PC-3 (cell line): ENCODE data around the gene ADGRL3. TPM values are rescaled to one million over a fixed set of nuclear protein-coding genes. Genes with fewer than 3 reads are reported as not detected.

ENCODE experiments used
- ATAC-seq: fragments of 200-7000 bp; cut with Tn5 transposase; 2 replicates; pipeline ENCODE4 v1.9.1; 2020; ENCODE audit warnings: mild to moderate bottlenecking, moderate library complexity
- BruUV-seq: library from RNA; stranded (reverse); fragments of 400-500 nt; replicated peaks from 2 replicates; lab custom pipeline; 2021; lab: Mats Ljungman, UMichigan
- CTCF ChIA-PET: fragments of 300-600 bp; sonication (Branson Sonifier 250); formaldehyde crosslinking; loops from one replicate; lab custom pipeline; 2022; ENCODE audit warnings: antibody characterized with exemption; lab: Charles Lee
- POLR2A ChIA-PET: fragments of 300-600 bp; sonication (Branson Sonifier 250); formaldehyde crosslinking; loops from one replicate; lab custom pipeline; 2022; ENCODE audit warnings: antibody characterized with exemption; ENCODE audit not compliant: unreplicated experiment; lab: Charles Lee
- DNase-seq: peaks from one replicate; pipeline ENCODE4 v3.0.0-alpha.2; 2015
- H2AFZ ChIP-seq: fragments of 300-600 bp; sonication (generic); 2 replicates; pipeline ENCODE4 v1.6.0; 2016; ENCODE audit warnings: antibody characterized with exemption, low read length
- H3F3A ChIP-seq: fragments of 300-600 bp; sonication (generic); one replicate; pipeline ENCODE4 v1.6.0; 2017; ENCODE audit warnings: antibody characterized with exemption, low read length, control low read depth, mild to moderate bottlenecking; ENCODE audit not compliant: unreplicated experiment
- H3K27ac ChIP-seq: fragments of 300-600 bp; sonication (generic); 2 replicates; pipeline ENCODE4 v1.5.1; 2016; ENCODE audit warnings: mild to moderate bottlenecking, low read length
- H3K27me3 ChIP-seq: fragments of 300-600 bp; sonication (generic); 2 replicates; pipeline ENCODE4 v1.6.1; 2016; ENCODE audit warnings: low read length, mixed read lengths
- H3K36me3 ChIP-seq: fragments of 300-600 bp; sonication (generic); 2 replicates; pipeline ENCODE4 v1.6.1; 2016; ENCODE audit warnings: low read depth, mixed run types, low read length, mixed read lengths
- H3K4me1 ChIP-seq: fragments of 300-600 bp; sonication (generic); 2 replicates; pipeline ENCODE4 v1.5.1; 2016; ENCODE audit warnings: low read length; ENCODE audit not compliant: insufficient read depth
- H3K4me2 ChIP-seq: fragments of 300-600 bp; sonication (generic); 2 replicates; pipeline ENCODE4 v1.6.0; 2016; ENCODE audit warnings: low read length
- H3K4me3 ChIP-seq: fragments of 300-600 bp; sonication (generic); 2 replicates; pipeline ENCODE4 v1.5.1; 2016; ENCODE audit warnings: mild to moderate bottlenecking, low read length, mixed read lengths
- H3K79me2 ChIP-seq: fragments of 300-600 bp; sonication (generic); 2 replicates; pipeline ENCODE4 v1.6.1; 2017; ENCODE audit warnings: low read length, mixed read lengths
- H3K9ac ChIP-seq: fragments of 300-600 bp; sonication (generic); 2 replicates; pipeline ENCODE4 v1.6.0; 2016; ENCODE audit warnings: mild to moderate bottlenecking, low read length
- H3K9me2 ChIP-seq: fragments of 300-600 bp; sonication (generic); replicated peaks from 2 replicates; pipeline ENCODE4 v1.6.1; 2016; ENCODE audit warnings: mixed run types, low read length, mixed read lengths
- H3K9me3 ChIP-seq: fragments of 300-600 bp; sonication (generic); 2 replicates; pipeline ENCODE4 v1.6.1; 2016; ENCODE audit warnings: low read length, mixed read lengths
- H4K20me1 ChIP-seq: fragments of 300-600 bp; sonication (generic); 2 replicates; pipeline ENCODE4 v1.6.1; 2016; ENCODE audit warnings: low read length, mixed read lengths
- EZH2 ChIP-seq: fragments of 300-600 bp; sonication (generic); IDR thresholded peaks from one replicate; pipeline ENCODE4 v1.6.1; 2017; ENCODE audit warnings: antibody characterized with exemption, mild to moderate bottlenecking, low read length; ENCODE audit not compliant: unreplicated experiment
- EZH2phosphoT487 ChIP-seq: fragments of 300-600 bp; sonication (generic); IDR thresholded peaks from 2 replicates; pipeline ENCODE4 v1.6.1; 2018; ENCODE audit warnings: mild to moderate bottlenecking, antibody characterized with exemption, low read length, borderline replicate concordance
- intact Hi-C: fragments of 100-400 bp; cut with micrococcal nuclease; formaldehyde crosslinking; loops from 2 replicates; pipeline ENCODE4 v1.9.0; 2023
- total RNA-seq: library from RNA; depleted of rRNA; stranded (reverse); fragments of >200 nt; gene quantifications from 2 replicates; pipeline ENCODE4 v1.2.3, GENCODE V29; 2014
- TF ChIP-seq, protein P1 (sequence below): fragments of 300-600 bp; sonication (generic); conservative IDR thresholded peaks from 2 replicates; pipeline ENCODE4 v1.5.1; 2017; ENCODE audit warnings: antibody characterized with exemption, low read depth, mild to moderate bottlenecking, low read length

The ADGRL3 gene
- total RNA-seq, 1 experiment from 2014 or later: 0.66 TPM

DNA sequence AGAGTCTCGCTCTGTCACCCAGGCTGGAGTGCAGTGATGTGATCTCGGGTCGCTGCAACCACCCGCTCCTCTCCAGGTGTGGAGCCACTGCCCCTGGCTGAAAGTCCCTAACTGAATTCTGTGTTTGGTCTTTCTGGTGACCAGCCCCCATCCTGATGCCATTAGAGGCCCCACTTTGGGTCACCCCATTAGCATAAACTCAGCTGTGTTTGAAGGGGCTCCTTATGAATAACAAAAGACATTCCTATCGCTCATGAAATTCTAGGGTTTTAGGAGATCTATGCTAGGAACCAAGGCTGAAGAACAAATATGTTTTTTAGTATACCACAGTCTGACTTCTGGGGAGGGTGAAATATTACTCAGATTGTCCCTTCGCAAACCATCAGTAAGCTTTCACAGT, 652.9 kb downstream of the ADGRL3 start:
- no peak for TF ChIP-seq EZH2
- TF ChIP-seq, protein P1, sequence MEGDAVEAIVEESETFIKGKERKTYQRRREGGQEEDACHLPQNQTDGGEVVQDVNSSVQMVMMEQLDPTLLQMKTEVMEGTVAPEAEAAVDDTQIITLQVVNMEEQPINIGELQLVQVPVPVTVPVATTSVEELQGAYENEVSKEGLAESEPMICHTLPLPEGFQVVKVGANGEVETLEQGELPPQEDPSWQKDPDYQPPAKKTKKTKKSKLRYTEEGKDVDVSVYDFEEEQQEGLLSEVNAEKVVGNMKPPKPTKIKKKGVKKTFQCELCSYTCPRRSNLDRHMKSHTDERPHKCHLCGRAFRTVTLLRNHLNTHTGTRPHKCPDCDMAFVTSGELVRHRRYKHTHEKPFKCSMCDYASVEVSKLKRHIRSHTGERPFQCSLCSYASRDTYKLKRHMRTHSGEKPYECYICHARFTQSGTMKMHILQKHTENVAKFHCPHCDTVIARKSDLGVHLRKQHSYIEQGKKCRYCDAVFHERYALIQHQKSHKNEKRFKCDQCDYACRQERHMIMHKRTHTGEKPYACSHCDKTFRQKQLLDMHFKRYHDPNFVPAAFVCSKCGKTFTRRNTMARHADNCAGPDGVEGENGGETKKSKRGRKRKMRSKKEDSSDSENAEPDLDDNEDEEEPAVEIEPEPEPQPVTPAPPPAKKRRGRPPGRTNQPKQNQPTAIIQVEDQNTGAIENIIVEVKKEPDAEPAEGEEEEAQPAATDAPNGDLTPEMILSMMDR: no peak
- no peak for TF ChIP-seq EZH2phosphoT487
- ATAC-seq (no peak), DNase-seq (no peak)
- H3K4me2 ChIP-seq: no peak overlapping the region
- no peaks in the 10 kb centered on the region for H3F3A ChIP-seq
- no TSS peak for BruUV-seq
- no peaks in the 10 kb centered on the region for H3K9me3 ChIP-seq
- no peaks in the 10 kb centered on the region for H3K9me2 ChIP-seq
- no peak overlapping the region for H3K27ac ChIP-seq
- no peaks in the 10 kb centered on the region for H3K36me3 ChIP-seq
- no peak overlapping the region for H3K9ac ChIP-seq
- H4K20me1 ChIP-seq: no peaks in the 10 kb centered on the region
- no peaks in the 10 kb centered on the region for H3K4me1 ChIP-seq
- no peak overlapping the region for H2AFZ ChIP-seq
- H3K4me3 ChIP-seq: no peak overlapping the region
- intact Hi-C loops: no loop called here
- H3K79me2 ChIP-seq: no peaks in the 10 kb centered on the region
- CTCF ChIA-PET: no interaction called here
- POLR2A ChIA-PET: no interaction called here
- no peaks in the 10 kb centered on the region for H3K27me3 ChIP-seq

DNA sequence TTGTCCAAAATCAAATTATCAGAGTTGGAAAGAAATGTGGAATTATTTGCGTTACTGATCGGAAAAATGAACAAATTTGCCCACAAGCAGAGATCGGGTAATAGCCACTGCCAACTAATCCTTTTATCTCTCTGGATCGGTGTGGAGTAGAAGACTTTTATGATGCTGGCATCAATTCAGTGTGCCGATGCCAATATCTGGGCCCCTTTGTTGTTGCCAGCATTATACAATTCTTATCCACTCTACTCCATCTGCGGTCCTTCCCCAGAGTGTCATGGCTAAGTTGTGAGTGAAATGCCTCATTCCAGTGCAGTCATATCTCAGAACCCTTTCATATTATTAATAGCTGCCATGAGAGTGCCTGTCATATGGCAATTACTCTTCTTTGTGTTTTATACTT, 660.2 kb downstream of the ADGRL3 start:
- Histone ChIP-seq H3K27me3 (no peaks in the 10 kb centered on the region), H3K9me2 (no peaks in the 10 kb centered on the region), H3K4me3 (no peak overlapping the region), H3K4me2 (no peak overlapping the region), H3F3A (no peaks in the 10 kb centered on the region), H3K9ac (no peak overlapping the region), H3K27ac (no peak overlapping the region), H3K4me1 (no peaks in the 10 kb centered on the region), H3K36me3 (no peaks in the 10 kb centered on the region), H4K20me1 (no peaks in the 10 kb centered on the region), H2AFZ (no peak overlapping the region), H3K79me2 (no peaks in the 10 kb centered on the region), H3K9me3 (no peaks in the 10 kb centered on the region)
- BruUV-seq: no TSS peak
- CTCF ChIA-PET: no interaction called here
- POLR2A ChIA-PET: no interaction called here
- ATAC-seq: no peak
- intact Hi-C loops: no loop called here
- TF ChIP-seq EZH2phosphoT487 (no peak), EZH2 (no peak)
- TF ChIP-seq, protein P1: no peak
- DNase-seq: no peak

DNA sequence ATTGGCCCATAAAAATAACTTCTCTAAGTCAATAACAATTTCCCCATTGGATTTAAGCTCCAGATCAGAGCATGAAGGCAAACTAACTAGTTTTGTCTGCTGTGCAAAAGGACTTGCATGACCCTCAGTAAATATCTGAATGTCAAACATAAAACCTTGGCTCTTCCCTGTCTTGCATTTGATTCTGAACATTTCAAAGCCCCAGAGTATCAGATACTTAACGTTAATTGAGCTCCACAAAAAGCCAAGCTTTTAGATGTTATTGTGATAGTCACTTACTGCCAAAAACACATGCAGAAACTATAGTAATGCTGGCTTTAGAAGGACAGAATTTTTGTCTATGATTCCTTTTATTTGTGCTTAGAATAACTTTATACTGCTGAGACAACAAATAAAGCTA, 664.2 kb downstream of the ADGRL3 start:
- no peak for DNase-seq
- no peaks in the 10 kb centered on the region for H3K9me3 ChIP-seq
- H2AFZ ChIP-seq: no peak overlapping the region
- no peaks in the 10 kb centered on the region for H3K36me3 ChIP-seq
- H3K4me2 ChIP-seq: no peak overlapping the region
- no peaks in the 10 kb centered on the region for H3K27me3 ChIP-seq
- POLR2A ChIA-PET: interaction anchor here (0.7 kb wide), 1 partner anchor 79 kb away, joined by 3 read pairs; no protein-coding TSS in a partner anchor
- no peaks in the 10 kb centered on the region for H4K20me1 ChIP-seq
- no peak for ATAC-seq
- H3K9me2 ChIP-seq: no peaks in the 10 kb centered on the region
- no peak overlapping the region for H3K9ac ChIP-seq
- no peaks in the 10 kb centered on the region for H3K4me1 ChIP-seq
- BruUV-seq: no TSS peak
- no peak overlapping the region for H3K4me3 ChIP-seq
- H3F3A ChIP-seq: no peaks in the 10 kb centered on the region
- H3K27ac ChIP-seq: no peak overlapping the region
- no peaks in the 10 kb centered on the region for H3K79me2 ChIP-seq
- TF ChIP-seq EZH2 (no peak), EZH2phosphoT487 (no peak)
- TF ChIP-seq, protein P1: no peak
- CTCF ChIA-PET: no interaction called here
- intact Hi-C loops: no loop called here
